ENCODE results near the gene LEAP2.
"Not testable (repeated sequence)": the region's sequence is repeated elsewhere in the genome, so short reads cannot be mapped to it uniquely, and the experiment has no call there.

The LEAP2 gene

GRCh38 chr5:132841305-132841704 lies 32.2 kb upstream of the LEAP2 start:
- DNase-seq, result no peak

- no peak for DNase-seq
Measured at GRCh38 chr5:132848270-132848669, 25.2 kb upstream of the LEAP2 start.

GRCh38 chr5:132849347-132849746 lies 24.1 kb upstream of the LEAP2 start:
- no peak for DNase-seq

- no peak for DNase-seq
Measured at GRCh38 chr5:132850066-132850465, 23.4 kb upstream of the LEAP2 start.

GRCh38 chr5:132853323-132853722 lies 20.1 kb upstream of the LEAP2 start:
- DNase-seq, result no peak

- no peak for DNase-seq
Measured at GRCh38 chr5:132853790-132854189, 19.7 kb upstream of the LEAP2 start.

- DNase-seq, result no peak
Measured at GRCh38 chr5:132854301-132854700, 19.2 kb upstream of the LEAP2 start.

GRCh38 chr5:132854992-132855391 lies 18.5 kb upstream of the LEAP2 start:
- not testable (repeated sequence) for DNase-seq

GRCh38 chr5:132856011-132856410 lies 17.5 kb upstream of the LEAP2 start:
- DNase-seq, result no peak

GRCh38 chr5:132859889-132860437 lies 13.5 kb upstream of the LEAP2 start:
- peak; percentile 12 for DNase-seq

- no peak for DNase-seq
Measured at GRCh38 chr5:132860742-132861141, 12.7 kb upstream of the LEAP2 start.

GRCh38 chr5:132865668-132866341 lies 7.7 kb upstream of the LEAP2 start:
- DNase-seq, result no peak

- DNase-seq, result peak; percentile 98
Measured at GRCh38 chr5:132866342-132867045, 7.0 kb upstream of the LEAP2 start, which contains the start of the genes GDF9 and UQCRQ. Gene GDF9, minus strand, starts transcription at chr5:132866469. Its CDS starts 1,936 bp downstream, at chr5:132864533. Gene UQCRQ, plus strand, starts transcription at chr5:132866642. Its CDS starts 240 bp downstream, at chr5:132866882.

GRCh38 chr5:132867046-132867451 lies 6.4 kb upstream of the LEAP2 start:
- DNase-seq, result no peak

GRCh38 chr5:132868754-132869153 lies 4.7 kb upstream of the LEAP2 start:
- no peak for DNase-seq

- no peak for DNase-seq
Measured at GRCh38 chr5:132870801-132871200, 2.7 kb upstream of the LEAP2 start.

GRCh38 chr5:132871459-132872284 lies 1.8 kb upstream of the LEAP2 start:
- no peak for DNase-seq

- no peak for DNase-seq
Measured at GRCh38 chr5:132872788-132873118, 715 bp upstream of the LEAP2 start.

- no peak for DNase-seq
Measured at GRCh38 chr5:132873930-132874271, 433 bp downstream of the LEAP2 start.

GRCh38 chr5:132876020-132876759 lies 2.7 kb downstream of the LEAP2 start:
- no peak for DNase-seq

- no peak for DNase-seq
Measured at GRCh38 chr5:132877466-132877865, 4.0 kb downstream of the LEAP2 start.

- no peak for DNase-seq
Measured at GRCh38 chr5:132877938-132878337, 4.5 kb downstream of the LEAP2 start.

All from activated CD4-positive, alpha-beta T cell treated with anti-CD3 and anti-CD28 coated beads, Interleukin-2, amount 50 U/mL, for 16 hours (primary cell).